ENCODE results near the gene ITGAD. TPM values are rescaled to one million over a fixed set of nuclear protein-coding genes. Genes with fewer than 3 reads are reported as not detected.

ITGAD gene
- total and polyA plus RNA-seq, 2 of the 8 experiments (the other 6 are each of a cell fraction or from before 2014, with no cell fraction given) = 0.06 TPM; not detected in 1

- WGBS, 2 experiments (ENCODE audit: extremely low coverage in 1 of 2, insufficient coverage in 1 of 2, insufficient read length in 1 of 2, insufficient replicate concordance in 2 of 2, low coverage in 1 of 2, low lambda C conversion rate in 2 of 2, missing lambda C conversion rate in 1 of 2) = 79% methylated on average over 5 of the region's 5 CpGs; no CpG with 5 or more reads in 1 of the 2 experiments
Observed at GRCh38 chr16:31451201-31451600, 58.1 kb downstream of the ITGAD start.

More at GRCh38 chr16:31451201-31451600, 58.1 kb downstream of the ITGAD start:
- no peak for FAIRE-seq
- H3K4me2 ChIP-seq (ENCODE audit: insufficient read depth in 1 of 2, low read depth in 2 of 2, low read length in 2 of 2) = peak overlapping the region in 1 of 2 experiments; percentile 10; a peak in 1 of 4 replicates
- H2AFZ ChIP-seq (ENCODE audit: low read length) = no peak overlapping the region
- peaks cover 0 to 7% of the 10 kb centered on the region in 2 experiments; a peak in 1 of 4 replicates for H3K79me2 ChIP-seq (ENCODE audit: control insufficient read depth in 1 of 2, insufficient read depth in 2 of 2, low read length in 2 of 2)
- no peaks in the 10 kb centered on the region for H3K27me3 ChIP-seq (replicated peaks in 1 of 4; ENCODE audit: control insufficient read depth in 3 of 4, extremely low read depth in 1 of 4, insufficient read depth in 3 of 4, low read length in 3 of 4)
- H4K91ac ChIP-seq (replicated peaks; ENCODE audit: insufficient read length, low read length) = no peak overlapping the region
- no peaks in the 10 kb centered on the region for H3K9me3 ChIP-seq (ENCODE audit: insufficient read depth in 2 of 2, low read depth in 1 of 2, low read length in 1 of 2)
- ChIA-PET POLR2A (ENCODE audit: partially characterized antibody) (interaction anchor here (1.0 to 1.7 kb wide), 6 partner anchors 8 to 271 kb away, joined by 3 to 8 read pairs (median 4); partner anchors contain the start of genes FUS, PYCARD, TRIM72 and ZNF843), CTCF (ENCODE audit: partially characterized antibody) (interaction anchor here (0.5 to 2.8 kb wide), 26 partner anchors 9 to 445 kb away, joined by 3 to 32 read pairs (median 3); partner anchors contain the start of genes COX6A2, PYCARD, PYDC1 and RUSF1)
- H3K4me1 ChIP-seq (replicated peaks in 1 of 4; ENCODE audit: control insufficient read depth in 3 of 4, insufficient read depth in 4 of 4, low read length in 3 of 4) = peaks cover 4 to 18% (median 11%) of the 10 kb centered on the region in 4 experiments; a peak in 6 of 7 replicates
- no peak for TF ChIP-seq NRF1 (IDR thresholded peaks at IDR 0.05; ENCODE audit: low read depth, low read length)
- DNase-seq (ENCODE audit: low read depth in 1 of 2, low spot score in 2 of 2) = no peak
- no peak overlapping the region for H2AK5ac ChIP-seq (ENCODE audit: low read depth, low read length)
- no peaks in the 10 kb centered on the region for H3K23me2 ChIP-seq (ENCODE audit: low read depth, low read length)
- H4K20me1 ChIP-seq (replicated peaks in 1 of 2; ENCODE audit: control insufficient read depth in 1 of 2, insufficient read depth in 2 of 2, low read length in 2 of 2) = peaks cover 4 to 18% of the 10 kb centered on the region in 2 experiments
- no peak overlapping the region for H2BK5ac ChIP-seq (ENCODE audit: low read depth, low read length)
- no peak overlapping the region for H3K18ac ChIP-seq (ENCODE audit: extremely low read depth, low read length)
- no peaks in the 10 kb centered on the region for H3K36me3 ChIP-seq (ENCODE audit: control insufficient read depth in 2 of 4, insufficient read depth in 4 of 4, low read length in 3 of 4)
- H3K9ac ChIP-seq (replicated peaks in 1 of 4; ENCODE audit: extremely low read depth in 1 of 4, low read depth in 3 of 4, low read length in 3 of 4) = no peak overlapping the region
- no peak overlapping the region for H3K4me3 ChIP-seq (ENCODE audit: extremely low read depth in 1 of 4, insufficient read depth in 2 of 4, low read depth in 3 of 4, low read length in 4 of 4)
- H2BK15ac ChIP-seq (ENCODE audit: low read length) = no peak overlapping the region
- H3K79me1 ChIP-seq (ENCODE audit: low read depth, low read length) = no peaks in the 10 kb centered on the region
- no peak overlapping the region for H3K56ac ChIP-seq (replicated peaks; ENCODE audit: insufficient read length, low read depth, low read length)
- H4K5ac ChIP-seq (ENCODE audit: insufficient read length, low read depth, low read length) = no peak overlapping the region
- no peak overlapping the region for H3K4ac ChIP-seq (replicated peaks; ENCODE audit: insufficient read length, low read depth, low read length)
- H4K8ac ChIP-seq (ENCODE audit: extremely low read depth, insufficient read depth, low read length) = no peak overlapping the region
- H2BK120ac ChIP-seq (replicated peaks; ENCODE audit: low read depth, low read length) = no peak overlapping the region
- H3K23ac ChIP-seq (ENCODE audit: insufficient read length) = no peak overlapping the region
- H3K14ac ChIP-seq (ENCODE audit: insufficient read length) = no peak overlapping the region
- H3K27ac ChIP-seq (ENCODE audit: low read depth, low read length) = no peak overlapping the region
- H2BK12ac ChIP-seq (ENCODE audit: low read depth, low read length) = no peak overlapping the region
- H2BK20ac ChIP-seq (ENCODE audit: low read length) = no peak overlapping the region

All from H1 (cell line).